K562 (cell line): Measurements from ENCODE around the gene AAMP. TPM values are rescaled to one million over a fixed set of nuclear protein-coding genes. Genes with fewer than 3 reads are reported as not detected.

Experiments used
- ATAC-seq: fragments of 200-7000 bp; cut with Tn5 transposase; 3 replicates; pipeline ENCODE4 v1.9.1; 2020; ENCODE audit warnings: moderate library complexity
- BruUV-seq: library from RNA; stranded (reverse); fragments of 400-500 nt; replicated peaks from 2 replicates; lab custom pipeline; 2021; lab: Mats Ljungman, UMichigan
- CTCF ChIA-PET: fragments of 300-600 bp; formaldehyde crosslinking; extraction: SDS; loops from one replicate; lab custom pipeline; 2021; ENCODE audit warnings: low intra/inter-chr PET ratio; lab: Yijun Ruan, JAX
- POLR2A ChIA-PET: fragments of 300-600, 350-650 bp; sonication (Branson Sonifier 250); formaldehyde crosslinking; extraction: SDS; loops from one replicate; lab custom pipeline; 2021; ENCODE audit warnings: antibody characterized with exemption, inconsistent platforms; lab: Yijun Ruan, JAX
- DNase-seq, 4 experiments: peaks; one replicate each; pipeline versions ENCODE4 v3.0.0 to v3.0.0-alpha.2; 2011 to 2018; ENCODE audit warnings: low spot score in 3 of 4, mixed read lengths in 3 of 4; ENCODE audit errors: extremely low read depth in 1 of 4
- FAIRE-seq: peaks from 2 replicates; lab custom pipeline; 2011; peaks lifted over from hg19 to GRCh38; lab: Jason Lieb, UNC
- H2AFZ ChIP-seq: 2 replicates; pipeline ENCODE4 v1.6.0; 2011; ENCODE audit warnings: low read depth, low read length, control low read depth, inconsistent platforms
- H3K27ac ChIP-seq: fragments of 200-600 bp; 3 replicates; pipeline ENCODE4 v1.8.0; 2011; ENCODE audit warnings: low read depth, mild to moderate bottlenecking, control low read depth, inconsistent platforms, low read length, moderate library complexity, mixed read lengths; ENCODE audit errors: extremely low read depth
- H3K27me3 ChIP-seq, 2 experiments: fragments of 300-600 bp in 1 of 2; 2 replicates in 1 of 2; 3 replicates in 1 of 2; pipeline versions ENCODE4 v1.6.0 to v1.8.0; 2011; ENCODE audit warnings: inconsistent platforms in 2 of 2, low read length in 2 of 2, mild to moderate bottlenecking in 1 of 2, mixed read lengths in 1 of 2, moderate library complexity in 1 of 2; ENCODE audit not compliant: control insufficient read depth in 2 of 2, insufficient read depth in 2 of 2
- H3K36me3 ChIP-seq: fragments of 300-600 bp; 3 replicates; pipeline ENCODE4 v1.8.0; 2011; ENCODE audit warnings: mild to moderate bottlenecking, low read length, inconsistent platforms; ENCODE audit not compliant: control insufficient read depth, insufficient read depth
- H3K4me1 ChIP-seq, 2 experiments: fragments of 200-600 bp in 1 of 2; replicated peaks in 1 of 2; 2 replicates in 1 of 2; 3 replicates in 1 of 2; pipeline versions ENCODE4 v1.5.1 to v1.8.0; 2011; ENCODE audit warnings: inconsistent platforms in 2 of 2, low read length in 2 of 2, mild to moderate bottlenecking in 1 of 2, mixed read lengths in 1 of 2, moderate library complexity in 1 of 2; ENCODE audit not compliant: control insufficient read depth in 2 of 2, insufficient read depth in 2 of 2
- H3K4me2 ChIP-seq: 2 replicates; pipeline ENCODE4 v1.6.1; 2011; ENCODE audit warnings: low read length, control low read depth, inconsistent platforms, mixed read lengths; ENCODE audit not compliant: insufficient read depth
- H3K4me3 ChIP-seq: fragments of 200-600 bp; sonication (generic), shearing (Covaris generic); 2 replicates; pipeline ENCODE4 v1.5.1; 2016; ENCODE audit warnings: control low read depth, inconsistent platforms
- H3K79me2 ChIP-seq: fragments of 200-600 bp; 3 replicates; pipeline ENCODE4 v1.8.0; 2011; ENCODE audit warnings: low read length, inconsistent platforms; ENCODE audit not compliant: control insufficient read depth, insufficient read depth
- H3K9ac ChIP-seq, 2 experiments: 2 replicates each; pipeline versions ENCODE4 v1.6.0 to v1.6.1; 2011; ENCODE audit warnings: low read depth in 2 of 2, low read length in 2 of 2, control low read depth in 1 of 2, inconsistent platforms in 1 of 2, mild to moderate bottlenecking in 1 of 2, mixed read lengths in 1 of 2; ENCODE audit not compliant: insufficient read depth in 1 of 2
- H3K9me1 ChIP-seq: one replicate; pipeline ENCODE4 v1.6.0; 2011; ENCODE audit warnings: inconsistent platforms, mild to moderate bottlenecking, low read length, moderate library complexity; ENCODE audit not compliant: control insufficient read depth, insufficient read depth
- H3K9me3 ChIP-seq: replicated peaks from 2 replicates; pipeline ENCODE4 v1.5.1; 2011; ENCODE audit warnings: low read depth, low read length, inconsistent platforms; ENCODE audit not compliant: control insufficient read depth, insufficient read depth
- H4K20me1 ChIP-seq: replicated peaks from 2 replicates; pipeline ENCODE4 v1.6.1; 2011; ENCODE audit warnings: low read length, inconsistent platforms, mixed read lengths; ENCODE audit not compliant: control insufficient read depth, insufficient read depth
- E2F6 ChIP-seq, 2 experiments: IDR thresholded peaks; 2 replicates each; pipeline ENCODE4 v1.6.1; 2011; ENCODE audit warnings: borderline replicate concordance in 1 of 2, control low read depth in 1 of 2, low read depth in 1 of 2, low read length in 1 of 2, mild to moderate bottlenecking in 1 of 2, mixed read lengths in 1 of 2, moderate library complexity in 1 of 2; ENCODE audit not compliant: insufficient read depth in 1 of 2, insufficient read length in 1 of 2, poor library complexity in 1 of 2, severe bottlenecking in 1 of 2; ENCODE audit errors: extremely low read depth in 1 of 2
- ESRRA ChIP-seq: fragments of 450-650 bp; IDR thresholded peaks from 2 replicates; pipeline ENCODE4 v1.6.1; 2014; ENCODE audit warnings: low read depth, mild to moderate bottlenecking, moderate library complexity, borderline replicate concordance
- SAP30 ChIP-seq: fragments of 200-600 bp; sonication (generic); IDR thresholded peaks from 2 replicates; pipeline ENCODE4 v1.6.1; 2012; ENCODE audit warnings: borderline replicate concordance, low read depth, mild to moderate bottlenecking, moderate library complexity, low read length, control low read depth, inconsistent platforms; ENCODE audit not compliant: insufficient read depth, poor library complexity, severe bottlenecking
- STAT5A ChIP-seq: IDR thresholded peaks from 2 replicates; pipeline ENCODE4 v1.6.1; 2012; ENCODE audit warnings: low read length, inconsistent platforms, borderline replicate concordance
- whole genome bisulfite sequencing: fragments of 100-300 bp; shearing (Covaris generic); methylation state at CpG from one replicate; pipeline ENCODE4 v1.1.6; 2016; ENCODE audit warnings: low coverage, mixed read lengths; ENCODE audit not compliant: insufficient coverage; ENCODE audit errors: missing lambda C conversion rate; 5-methylcytosine and 5-hydroxymethylcytosine counted together
- in situ Hi-C: fragments of 300-500 bp; cut with MboI; formaldehyde crosslinking; loops from 4 replicates; pipeline ENCODE4 v1.15.0; 2018; ENCODE audit warnings: inconsistent platforms, mixed read lengths
- intact Hi-C: fragments of 100-400 bp; cut with micrococcal nuclease; formaldehyde crosslinking; loops from 2 replicates; pipeline ENCODE4 v1.14.2; 2022
- polyA plus RNA-seq, 8 experiments: library from polyadenylated mRNA; depleted of rRNA in 4 of 8; stranded (reverse) in 5 of 8; unstranded in 3 of 8; fragments of >200 nt; fragmentation: Nextera tagmentation in 2 of 8; fragmentation: Illumina TruSeq in 1 of 8; extraction: Ambion mirVana in 2 of 8; extraction: Trizol in 1 of 8; gene quantifications; 2 replicates each; pipeline versions ENCODE4 v1.2.1 to v1.2.3, GENCODE V29; 2011 to 2014; ENCODE audit warnings: inconsistent platforms in 1 of 8, missing spikeins in 1 of 8
- total RNA-seq, 7 experiments: library from RNA; depleted of rRNA in 6 of 7; stranded (reverse); fragments of >200 nt in 6 of 7; fragmentation: Illumina TruSeq in 2 of 7; extraction: Trizol in 2 of 7; gene quantifications; 2 replicates each; pipeline versions ENCODE4 v1.2.1 to v1.2.3, GENCODE V29; 2011 to 2021; ENCODE audit warnings: low replicate concordance in 1 of 7

Gene AAMP
- total and polyA plus RNA-seq, 9 of the 15 experiments (the other 6 are each of a cell fraction or from before 2014, with no cell fraction given), result 5.7 to 197 (median 94.1) TPM

- peak overlapping the region; percentile 70 for H3K27ac ChIP-seq
- FAIRE-seq, result no peak
- H3K4me1 ChIP-seq, result peaks cover 4 to 25% of the 10 kb centered on the region in 2 experiments; a peak in 3 of 5 replicates
- in situ Hi-C loops, result no loop called here
- ATAC-seq, result no peak
- H3K4me3 ChIP-seq, result peak overlapping the region; percentile 73
- no peaks in the 10 kb centered on the region for H3K9me1 ChIP-seq
- TF ChIP-seq E2F6 (IDR thresholded peaks at IDR 0.05; ENCODE audit: borderline replicate concordance in 1 of 2, extremely low read depth in 1 of 2, insufficient read depth in 1 of 2, insufficient read length in 1 of 2, low read depth in 1 of 2, low read length in 1 of 2, poor library complexity in 1 of 2, severe bottlenecking in 1 of 2), result peak in 1 of 2 experiments; percentile 4
- peak; percentile 14 for TF ChIP-seq SAP30
- no peak for TF ChIP-seq STAT5A
- peak; percentile 79 for TF ChIP-seq ESRRA
- H3K4me2 ChIP-seq, result peak overlapping the region; percentile 89
- ChIA-PET CTCF (interaction anchor here (1.3 kb wide), 1 partner anchor 30 kb away, joined by 5 read pairs; no protein-coding TSS in a partner anchor), POLR2A (interaction anchor here (0.6 to 1.5 kb wide), 11 partner anchors 9 to 249 kb away, joined by 3 to 6 read pairs (median 3); no protein-coding TSS in a partner anchor)
- H3K79me2 ChIP-seq, result peaks cover 25% of the 10 kb centered on the region
- 0% methylated on average over 18 of the region's 23 CpGs for WGBS
- H2AFZ ChIP-seq, result peak overlapping the region; percentile 14
- H3K9ac ChIP-seq, result peak overlapping the region; percentile 71 to 96
- H3K27me3 ChIP-seq, result no peaks in the 10 kb centered on the region
- H3K36me3 ChIP-seq, result peaks cover 53% of the 10 kb centered on the region
- DNase-seq, result no peak
- H4K20me1 ChIP-seq, result 0 out of 2 replicates have a peak, but pooled peaks cover 8% of the 10 kb centered on the region
- no peaks in the 10 kb centered on the region for H3K9me3 ChIP-seq
- BruUV-seq, result TSS peak; percentile 58
- intact Hi-C loops, result loop anchor here (10.0 kb wide), 1 partner anchor 374 kb away; no protein-coding TSS in a partner anchor
Observed at GRCh38 chr2:218270721-218271486, 967 bp upstream of the AAMP start.
